DMS153 treated with DMSO at 0.1 percent for 48 hours (cell line): ENCODE results near the gene SRL.
"Not testable (repeated sequence)": the region's sequence is repeated elsewhere in the genome, so short reads cannot be mapped to it uniquely, and the experiment has no call there.

Experiments used
- DNase-seq: peaks from one replicate; lab custom pipeline; 2025; ENCODE audit not compliant: unreplicated experiment; lab: John Stamatoyannopoulos, UW

The SRL gene

GRCh38 chr16:4166821-4167220 is 75.1 kb downstream of the SRL start:
- no peak for DNase-seq

- no peak for DNase-seq
These were observed 81.0 kb downstream of the SRL start for GRCh38 chr16:4160658-4161430.

- no peak for DNase-seq
These were observed 82.2 kb downstream of the SRL start for GRCh38 chr16:4159726-4160125.

- no peak for DNase-seq
These were observed 83.5 kb downstream of the SRL start for GRCh38 chr16:4158143-4159093.

- no peak for DNase-seq
These were observed 84.5 kb downstream of the SRL start for GRCh38 chr16:4157376-4157825.

GRCh38 chr16:4156503-4156902 is 85.4 kb downstream of the SRL start:
- not testable (repeated sequence) for DNase-seq

GRCh38 chr16:4153364-4153763 is 88.5 kb downstream of the SRL start:
- DNase-seq: not testable (repeated sequence)

- DNase-seq: no peak
These were observed 89.6 kb downstream of the SRL start for GRCh38 chr16:4152267-4152666.

- DNase-seq: no peak
These were observed 94.6 kb downstream of the SRL start for GRCh38 chr16:4147236-4147635.

GRCh38 chr16:4142268-4142667 is 99.6 kb downstream of the SRL start:
- DNase-seq: no peak

- no peak for DNase-seq
These were observed 100.3 kb downstream of the SRL start for GRCh38 chr16:4141604-4142003.

GRCh38 chr16:4140652-4141051 is 101.2 kb downstream of the SRL start:
- no peak for DNase-seq

- no peak for DNase-seq
These were observed 101.9 kb downstream of the SRL start for GRCh38 chr16:4139968-4140367.
